Measurements from ENCODE around the gene BRD8.

BRD8 gene, protein sequence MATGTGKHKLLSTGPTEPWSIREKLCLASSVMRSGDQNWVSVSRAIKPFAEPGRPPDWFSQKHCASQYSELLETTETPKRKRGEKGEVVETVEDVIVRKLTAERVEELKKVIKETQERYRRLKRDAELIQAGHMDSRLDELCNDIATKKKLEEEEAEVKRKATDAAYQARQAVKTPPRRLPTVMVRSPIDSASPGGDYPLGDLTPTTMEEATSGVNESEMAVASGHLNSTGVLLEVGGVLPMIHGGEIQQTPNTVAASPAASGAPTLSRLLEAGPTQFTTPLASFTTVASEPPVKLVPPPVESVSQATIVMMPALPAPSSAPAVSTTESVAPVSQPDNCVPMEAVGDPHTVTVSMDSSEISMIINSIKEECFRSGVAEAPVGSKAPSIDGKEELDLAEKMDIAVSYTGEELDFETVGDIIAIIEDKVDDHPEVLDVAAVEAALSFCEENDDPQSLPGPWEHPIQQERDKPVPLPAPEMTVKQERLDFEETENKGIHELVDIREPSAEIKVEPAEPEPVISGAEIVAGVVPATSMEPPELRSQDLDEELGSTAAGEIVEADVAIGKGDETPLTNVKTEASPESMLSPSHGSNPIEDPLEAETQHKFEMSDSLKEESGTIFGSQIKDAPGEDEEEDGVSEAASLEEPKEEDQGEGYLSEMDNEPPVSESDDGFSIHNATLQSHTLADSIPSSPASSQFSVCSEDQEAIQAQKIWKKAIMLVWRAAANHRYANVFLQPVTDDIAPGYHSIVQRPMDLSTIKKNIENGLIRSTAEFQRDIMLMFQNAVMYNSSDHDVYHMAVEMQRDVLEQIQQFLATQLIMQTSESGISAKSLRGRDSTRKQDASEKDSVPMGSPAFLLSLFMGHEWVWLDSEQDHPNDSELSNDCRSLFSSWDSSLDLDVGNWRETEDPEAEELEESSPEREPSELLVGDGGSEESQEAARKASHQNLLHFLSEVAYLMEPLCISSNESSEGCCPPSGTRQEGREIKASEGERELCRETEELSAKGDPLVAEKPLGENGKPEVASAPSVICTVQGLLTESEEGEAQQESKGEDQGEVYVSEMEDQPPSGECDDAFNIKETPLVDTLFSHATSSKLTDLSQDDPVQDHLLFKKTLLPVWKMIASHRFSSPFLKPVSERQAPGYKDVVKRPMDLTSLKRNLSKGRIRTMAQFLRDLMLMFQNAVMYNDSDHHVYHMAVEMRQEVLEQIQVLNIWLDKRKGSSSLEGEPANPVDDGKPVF

DNA sequence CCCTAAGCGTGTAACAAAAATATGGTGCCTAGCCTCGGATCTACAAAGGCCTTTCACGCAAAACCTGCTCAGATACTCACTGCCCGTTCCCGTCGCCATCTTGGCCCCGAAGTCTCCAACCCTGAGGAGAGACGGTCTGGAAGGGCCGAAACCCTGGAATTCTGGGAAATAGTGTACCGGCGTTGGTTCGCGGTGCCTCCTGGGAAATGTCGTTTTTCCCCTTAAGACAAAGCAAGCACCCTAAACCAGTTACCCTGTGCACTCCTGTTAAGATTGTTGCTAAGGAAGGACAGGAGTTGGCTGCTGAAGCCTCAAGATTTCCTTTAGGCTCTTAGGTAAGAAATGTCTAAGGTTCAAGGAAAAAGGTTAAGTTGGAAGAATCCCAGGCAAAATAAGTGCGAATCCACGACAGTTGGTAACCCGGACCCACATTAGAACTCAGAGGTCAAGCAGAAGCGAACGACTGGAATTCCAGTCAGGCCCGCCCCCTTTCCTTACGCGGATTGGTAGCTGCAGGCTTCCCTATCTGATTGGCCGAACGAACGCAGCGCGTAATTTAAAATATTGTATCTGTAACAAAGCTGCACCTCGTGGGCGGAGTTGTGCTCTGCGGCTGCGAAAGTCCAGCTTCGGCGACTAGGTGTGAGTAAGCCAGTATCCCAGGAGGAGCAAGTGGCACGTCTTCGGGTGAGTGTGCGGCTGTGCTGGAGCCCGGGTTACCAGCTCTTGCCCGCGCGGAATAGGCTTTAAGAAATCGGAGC, at the start of gene BRD8, which contains the start of gene KIF20A:
Gene BRD8, minus strand, starts transcription at position 115 of the 761 bp plus-strand sequence. Its CDS starts 16 bp downstream, at position 99.
Gene KIF20A, plus strand, starts transcription at position 597 of the 761 bp plus-strand sequence. CDS start 569 bp downstream, outside the sequence.
- peak; percentile 88 for DNase-seq (ENCODE audit: low read depth, low spot score)
- Histone ChIP-seq H3K36me3 (ENCODE audit: insufficient read depth, low read length) (peaks cover 60% of the 10 kb centered on the region), H3K4me3 (peak within 1 kb of the TSS; percentile 87), H3K9me3 (ENCODE audit: low read depth, low read length) (no peaks in the 10 kb centered on the region), H3K27ac (peak within 1 kb of the TSS; percentile 94), H3K9ac (ENCODE audit: insufficient read length) (peak within 1 kb of the TSS; percentile 92)
- peak; percentile 13 for TF ChIP-seq FOXP2 (optimal IDR thresholded peaks at IDR 0.05; ENCODE audit: control extremely low read depth, extremely low read length, insufficient read depth)
- TF ChIP-seq POLR2AphosphoS5 (IDR thresholded peaks at IDR 0.05; ENCODE audit: borderline replicate concordance, low read depth, low read length), result peak; percentile 87
- TF ChIP-seq EZH2 (IDR thresholded peaks at IDR 0.05), result no peak

DNA sequence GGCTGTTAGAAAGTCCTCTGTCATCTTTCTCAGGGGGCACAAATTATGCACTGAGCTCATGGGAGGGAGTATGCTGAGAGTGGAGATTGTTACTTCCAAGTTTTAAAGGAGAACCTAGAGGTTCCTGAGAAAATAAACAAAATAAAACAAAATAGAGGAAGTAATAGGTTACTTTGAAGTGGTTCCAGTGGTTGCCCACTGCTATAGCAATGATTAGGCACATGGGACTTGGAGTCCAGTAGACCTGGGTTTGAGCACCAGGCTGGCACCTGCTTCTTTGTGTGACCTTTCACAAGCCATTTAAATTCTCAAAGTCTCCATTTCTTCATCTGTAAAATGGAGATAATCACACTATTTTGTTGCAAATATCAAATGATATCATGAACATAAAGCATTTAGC, 48.5 kb upstream of the BRD8 start:
- Histone ChIP-seq H3K4me3 (no peak overlapping the region), H3K9me3 (ENCODE audit: low read depth, low read length) (no peaks in the 10 kb centered on the region), H3K36me3 (ENCODE audit: insufficient read depth, low read length) (no peaks in the 10 kb centered on the region), H3K27ac (no peak overlapping the region), H3K9ac (ENCODE audit: insufficient read length) (no peak overlapping the region)
- no peak for DNase-seq (ENCODE audit: low read depth, low spot score)
- TF ChIP-seq FOXP2 (optimal IDR thresholded peaks at IDR 0.05; ENCODE audit: control extremely low read depth, extremely low read length, insufficient read depth) (no peak), POLR2AphosphoS5 (IDR thresholded peaks at IDR 0.05; ENCODE audit: borderline replicate concordance, low read depth, low read length) (no peak), EZH2 (IDR thresholded peaks at IDR 0.05) (no peak)

DNA sequence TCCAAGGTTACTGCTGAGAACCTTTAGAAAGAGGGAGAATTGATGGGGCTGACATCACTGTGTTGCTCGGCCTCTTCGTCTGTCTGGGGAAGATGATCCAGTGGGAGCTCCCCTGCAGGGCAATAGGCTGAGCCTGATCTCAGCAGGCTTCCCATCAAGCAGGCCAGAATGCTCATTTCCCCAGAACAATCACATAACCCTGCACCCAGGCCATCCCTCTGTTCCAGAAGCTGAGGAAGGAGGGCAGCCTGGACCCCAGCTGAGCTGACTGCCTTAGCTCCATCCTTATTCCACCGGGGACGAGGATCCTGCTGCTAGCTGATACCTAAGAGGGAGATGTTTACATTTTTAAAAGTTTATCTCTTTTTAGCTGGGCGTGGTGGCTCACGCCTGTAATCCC, 46.3 kb upstream of the BRD8 start:
- no peak overlapping the region for H3K4me3 ChIP-seq
- H3K27ac ChIP-seq, result no peak overlapping the region
- TF ChIP-seq POLR2AphosphoS5 (IDR thresholded peaks at IDR 0.05; ENCODE audit: borderline replicate concordance, low read depth, low read length), result no peak
- TF ChIP-seq FOXP2 (optimal IDR thresholded peaks at IDR 0.05; ENCODE audit: control extremely low read depth, extremely low read length, insufficient read depth), result no peak
- no peak for TF ChIP-seq EZH2 (IDR thresholded peaks at IDR 0.05)
- H3K9ac ChIP-seq (ENCODE audit: insufficient read length), result no peak overlapping the region
- no peak for DNase-seq (ENCODE audit: low read depth, low spot score)
- H3K9me3 ChIP-seq (ENCODE audit: low read depth, low read length), result no peaks in the 10 kb centered on the region
- H3K36me3 ChIP-seq (ENCODE audit: insufficient read depth, low read length), result no peaks in the 10 kb centered on the region

DNA sequence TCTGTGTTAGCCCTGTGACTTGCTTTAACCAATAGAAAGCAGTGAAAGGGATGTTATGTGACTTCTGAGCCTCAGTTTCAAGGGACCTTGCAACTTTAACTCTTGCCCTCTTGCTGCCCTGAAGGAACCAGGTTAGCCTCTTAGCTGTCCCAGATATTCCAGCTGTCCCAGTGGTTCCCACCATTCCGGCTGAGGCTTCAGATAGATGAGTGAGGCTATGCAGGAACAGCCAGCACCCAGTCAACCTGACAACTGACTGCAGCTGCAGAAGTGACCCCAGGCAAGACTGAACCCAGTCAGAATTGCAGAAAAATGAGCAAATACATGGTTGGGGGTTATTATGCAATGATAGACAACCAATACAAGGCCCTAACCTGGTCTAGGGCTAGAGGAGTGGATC, 45.1 kb upstream of the BRD8 start:
- no peaks in the 10 kb centered on the region for H3K36me3 ChIP-seq (ENCODE audit: insufficient read depth, low read length)
- H3K9ac ChIP-seq (ENCODE audit: insufficient read length), result no peak overlapping the region
- no peak for DNase-seq (ENCODE audit: low read depth, low spot score)
- no peak overlapping the region for H3K4me3 ChIP-seq
- H3K27ac ChIP-seq, result no peak overlapping the region
- H3K9me3 ChIP-seq (ENCODE audit: low read depth, low read length), result no peaks in the 10 kb centered on the region
- TF ChIP-seq POLR2AphosphoS5 (IDR thresholded peaks at IDR 0.05; ENCODE audit: borderline replicate concordance, low read depth, low read length) (no peak), EZH2 (IDR thresholded peaks at IDR 0.05) (no peak), FOXP2 (optimal IDR thresholded peaks at IDR 0.05; ENCODE audit: control extremely low read depth, extremely low read length, insufficient read depth) (no peak)

DNA sequence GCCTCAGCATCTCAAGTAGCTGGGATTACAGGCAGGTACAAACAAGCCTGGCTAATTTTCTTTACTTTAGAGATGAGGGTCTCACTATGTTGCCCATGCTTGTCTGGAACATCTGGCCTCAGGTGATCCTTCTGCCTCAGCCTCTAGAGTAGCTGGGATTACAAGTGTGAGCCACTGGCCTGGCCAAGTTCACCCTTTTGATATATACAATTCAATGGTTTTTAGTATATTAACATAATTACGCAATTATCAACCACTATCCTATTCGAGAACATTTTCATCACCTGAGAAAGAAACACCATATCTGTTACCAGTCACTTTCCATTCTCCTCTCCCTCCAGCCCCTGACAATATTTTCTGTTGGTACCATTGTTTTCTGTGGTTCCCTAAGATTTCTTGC, 38.4 kb upstream of the BRD8 start:
- Histone ChIP-seq H3K9me3 (ENCODE audit: low read depth, low read length) (no peaks in the 10 kb centered on the region), H3K9ac (ENCODE audit: insufficient read length) (no peak overlapping the region), H3K4me3 (no peak overlapping the region), H3K36me3 (ENCODE audit: insufficient read depth, low read length) (no peaks in the 10 kb centered on the region), H3K27ac (no peak overlapping the region)
- DNase-seq (ENCODE audit: low read depth, low spot score), result no peak
- no peak for TF ChIP-seq FOXP2 (optimal IDR thresholded peaks at IDR 0.05; ENCODE audit: control extremely low read depth, extremely low read length, insufficient read depth)
- no peak for TF ChIP-seq POLR2AphosphoS5 (IDR thresholded peaks at IDR 0.05; ENCODE audit: borderline replicate concordance, low read depth, low read length)
- TF ChIP-seq EZH2 (IDR thresholded peaks at IDR 0.05), result no peak

DNA sequence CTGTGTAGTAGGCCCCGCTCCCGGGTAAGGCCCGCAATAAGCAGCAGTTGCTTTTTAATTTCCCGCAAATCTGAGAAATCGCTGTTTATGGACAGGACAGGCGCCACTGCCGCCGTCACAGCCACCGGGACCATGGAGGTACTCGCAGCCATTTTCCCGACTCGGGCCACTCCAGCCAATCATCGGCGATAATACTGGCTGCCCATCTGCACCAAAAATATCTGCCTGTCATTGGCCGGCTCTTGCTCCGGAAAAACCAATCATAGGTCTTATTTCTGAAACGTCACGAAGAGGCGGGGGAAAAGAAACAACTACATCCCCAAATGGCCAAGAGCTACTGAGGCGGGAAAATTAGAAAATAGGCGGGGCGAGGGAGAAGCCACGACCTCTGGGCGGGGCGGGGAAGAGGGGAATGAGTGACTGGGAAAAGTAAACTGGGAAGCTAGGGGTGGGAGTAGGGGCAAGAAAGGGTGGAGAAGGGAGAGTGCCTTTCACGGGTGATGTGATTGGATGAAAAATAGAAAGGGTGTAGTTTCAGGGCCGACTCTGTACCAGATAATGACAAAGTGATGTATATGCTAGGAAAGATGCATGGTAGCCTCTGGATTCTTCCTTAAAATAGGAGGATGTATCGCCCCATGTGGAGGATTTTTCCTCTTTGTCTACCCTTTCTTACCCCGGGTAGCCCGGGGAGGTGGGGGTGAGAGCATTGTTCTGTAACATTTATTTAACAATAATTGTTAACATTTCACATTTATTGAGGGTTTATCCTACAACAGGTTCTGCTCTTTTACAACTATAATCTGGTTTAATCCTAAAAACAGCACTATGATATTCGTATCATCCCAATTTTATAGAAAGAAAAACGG, 35.0 kb upstream of the BRD8 start, which contains the start of gene CDC23:
Gene CDC23, minus strand, starts transcription at position 163 of the 869 bp plus-strand sequence. Its CDS starts 11 bp downstream, at position 152.
- no peaks in the 10 kb centered on the region for H3K9me3 ChIP-seq (ENCODE audit: low read depth, low read length)
- peaks cover 13% of the 10 kb centered on the region for H3K36me3 ChIP-seq (ENCODE audit: insufficient read depth, low read length)
- no peak for TF ChIP-seq FOXP2 (optimal IDR thresholded peaks at IDR 0.05; ENCODE audit: control extremely low read depth, extremely low read length, insufficient read depth)
- peak; percentile 78 for TF ChIP-seq POLR2AphosphoS5 (IDR thresholded peaks at IDR 0.05; ENCODE audit: borderline replicate concordance, low read depth, low read length)
- peak; percentile 97 for DNase-seq (ENCODE audit: low read depth, low spot score)
- peak within 1 kb of the TSS; percentile 98 for H3K9ac ChIP-seq (ENCODE audit: insufficient read length)
- peak within 1 kb of the TSS; percentile 66; the same call in 1 of the 2 replicates for H3K27ac ChIP-seq
- peak within 1 kb of the TSS; percentile 98 for H3K4me3 ChIP-seq
